BLaER1 (cell line): ENCODE results near the gene USP6.
A peak's percentile ranks its signal among the peaks of the same experiment; 100 is the strongest.
"Not testable (repeated sequence)": the region's sequence is repeated elsewhere in the genome, so short reads cannot be mapped to it uniquely, and the experiment has no call there.

Experiments used
- H3K27ac ChIP-seq: shearing (Covaris generic); formaldehyde crosslinking; 2 replicates; pipeline ENCODE4 v1.8.1; 2022
- H3K27me3 ChIP-seq: shearing (Covaris generic); formaldehyde crosslinking; 2 replicates; pipeline ENCODE4 v1.8.1; 2022
- H3K36me3 ChIP-seq: shearing (Covaris generic); formaldehyde crosslinking; 2 replicates; pipeline ENCODE4 v1.8.1; 2022
- H3K4me1 ChIP-seq: shearing (Covaris generic); formaldehyde crosslinking; 2 replicates; pipeline ENCODE4 v1.8.1; 2022
- H3K4me2 ChIP-seq: shearing (Covaris generic); formaldehyde crosslinking; 2 replicates; pipeline ENCODE4 v1.8.1; 2022
- H3K4me3 ChIP-seq: shearing (Covaris generic); formaldehyde crosslinking; 2 replicates; pipeline ENCODE4 v1.8.1; 2022
- H3K9ac ChIP-seq: shearing (Covaris generic); formaldehyde crosslinking; 2 replicates; pipeline ENCODE4 v1.8.1; 2022
- H3K9me3 ChIP-seq: shearing (Covaris generic); formaldehyde crosslinking; 2 replicates; pipeline ENCODE4 v1.8.1; 2022
- H4K20me1 ChIP-seq: shearing (Covaris generic); formaldehyde crosslinking; 2 replicates; pipeline ENCODE4 v1.8.1; 2022
- Cebpa-rat ChIP-seq: shearing (Covaris generic); IDR thresholded peaks from 2 replicates; pipeline ENCODE4 v1.8.1; 2022

The USP6 gene

GRCh38 chr17:5096731-5097100, 19.1 kb upstream of the USP6 start:
- H3K36me3 ChIP-seq: peaks cover 50% of the 10 kb centered on the region
- H4K20me1 ChIP-seq: no peaks in the 10 kb centered on the region
- TF ChIP-seq Cebpa-rat: no peak
- peak overlapping the region; percentile 31; the same call in 1 of the 2 replicates for H3K4me3 ChIP-seq
- H3K9me3 ChIP-seq: peaks cover 78% of the 10 kb centered on the region
- H3K4me1 ChIP-seq: 0 out of 2 replicates have a peak, but pooled peaks cover 7% of the 10 kb centered on the region
- no peak overlapping the region for H3K9ac ChIP-seq
- no peak overlapping the region for H3K27ac ChIP-seq
- no peak overlapping the region for H3K4me2 ChIP-seq
- H3K27me3 ChIP-seq: no peaks in the 10 kb centered on the region

DNA sequence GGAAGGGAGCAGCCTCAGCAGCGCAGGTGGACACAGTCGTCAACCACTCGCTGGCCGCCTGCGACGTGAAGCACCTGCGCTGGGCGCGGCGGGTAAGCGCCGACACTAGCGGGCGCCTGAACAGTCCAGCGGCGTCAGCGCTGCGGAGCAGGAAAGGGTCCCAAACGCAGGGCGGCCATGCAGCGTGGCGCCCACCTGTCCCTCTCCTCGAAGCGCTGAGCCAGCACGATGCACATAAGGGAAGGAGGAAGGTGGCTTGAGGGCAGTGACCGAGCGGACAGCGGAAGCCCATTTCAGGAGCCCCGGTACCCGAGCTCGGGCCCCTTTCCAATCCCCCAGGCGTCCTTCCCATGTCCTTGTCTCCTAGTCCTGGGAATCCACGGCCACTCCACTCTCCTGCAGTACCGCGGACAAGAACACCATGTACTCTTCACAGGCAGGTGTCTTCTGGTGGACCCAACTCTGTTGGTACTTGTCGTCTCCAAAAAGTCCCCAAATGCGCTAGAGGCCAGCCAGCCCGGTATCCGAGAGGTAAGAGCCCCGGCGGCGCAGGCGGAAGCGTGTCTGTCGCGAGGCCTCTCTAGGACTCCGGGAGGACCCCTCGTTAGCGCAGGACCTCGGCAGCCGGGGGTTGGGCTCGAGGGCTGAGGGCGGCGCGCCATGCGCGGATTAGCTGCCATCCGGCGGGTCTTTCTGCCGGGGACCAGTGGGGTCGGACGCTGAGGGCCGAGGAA, 18.6 kb upstream of the USP6 start:
- no peak overlapping the region for H3K9ac ChIP-seq
- TF ChIP-seq Cebpa-rat: no peak

DNA sequence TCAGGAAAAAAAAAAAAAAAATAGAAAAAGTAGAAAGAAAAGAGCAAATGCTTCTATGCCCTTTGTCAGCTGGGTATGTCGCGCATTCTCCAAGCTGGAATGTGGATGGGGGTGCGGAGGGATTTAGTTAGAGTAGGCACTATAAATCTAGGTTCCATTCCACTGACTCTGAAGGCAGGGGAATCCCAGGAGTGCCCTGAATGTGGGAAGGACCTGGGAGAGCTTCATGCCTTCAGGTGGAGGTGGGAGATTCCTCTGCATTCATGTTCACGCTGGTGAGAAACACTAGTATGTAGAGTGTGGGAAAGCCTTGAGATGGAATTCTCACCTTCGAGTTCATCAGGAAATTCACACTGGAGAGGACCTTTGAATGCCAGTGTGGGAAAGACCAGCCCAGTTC, 16.6 kb upstream of the USP6 start:
- Histone ChIP-seq H3K9me3 (peaks cover 62% of the 10 kb centered on the region), H3K9ac (no peak overlapping the region)

More for the DNA sequence above, 18.6 kb upstream of the USP6 start:
- H3K4me3 ChIP-seq: peak overlapping the region; percentile 31; the same call in 1 of the 2 replicates
- H3K4me2 ChIP-seq: no peak overlapping the region
- no peak overlapping the region for H3K27ac ChIP-seq
- H3K27me3 ChIP-seq: no peaks in the 10 kb centered on the region
- peaks cover 73% of the 10 kb centered on the region for H3K9me3 ChIP-seq
- H4K20me1 ChIP-seq: no peaks in the 10 kb centered on the region
- 0 out of 2 replicates have a peak, but pooled peaks cover 7% of the 10 kb centered on the region for H3K4me1 ChIP-seq
- peaks cover 45% of the 10 kb centered on the region for H3K36me3 ChIP-seq

GRCh38 chr17:5100832-5101231, 15.0 kb upstream of the USP6 start:
- no peak overlapping the region for H3K27ac ChIP-seq
- H3K4me3 ChIP-seq: no peak overlapping the region
- H3K9me3 ChIP-seq: peaks cover 62% of the 10 kb centered on the region
- H3K36me3 ChIP-seq: peaks cover 46% of the 10 kb centered on the region
- H3K4me1 ChIP-seq: 0 out of 2 replicates have a peak, but pooled peaks cover 7% of the 10 kb centered on the region
- no peaks in the 10 kb centered on the region for H4K20me1 ChIP-seq
- no peak overlapping the region for H3K4me2 ChIP-seq
- H3K27me3 ChIP-seq: no peaks in the 10 kb centered on the region
- no peak overlapping the region for H3K9ac ChIP-seq
- TF ChIP-seq Cebpa-rat: no peak

More for the DNA sequence above, 16.6 kb upstream of the USP6 start:
- H3K36me3 ChIP-seq: peaks cover 45% of the 10 kb centered on the region
- H3K4me2 ChIP-seq: no peak overlapping the region
- no peaks in the 10 kb centered on the region for H4K20me1 ChIP-seq
- H3K27ac ChIP-seq: no peak overlapping the region
- no peaks in the 10 kb centered on the region for H3K27me3 ChIP-seq
- H3K4me3 ChIP-seq: no peak overlapping the region
- no peak for TF ChIP-seq Cebpa-rat
- H3K4me1 ChIP-seq: 0 out of 2 replicates have a peak, but pooled peaks cover 7% of the 10 kb centered on the region

DNA sequence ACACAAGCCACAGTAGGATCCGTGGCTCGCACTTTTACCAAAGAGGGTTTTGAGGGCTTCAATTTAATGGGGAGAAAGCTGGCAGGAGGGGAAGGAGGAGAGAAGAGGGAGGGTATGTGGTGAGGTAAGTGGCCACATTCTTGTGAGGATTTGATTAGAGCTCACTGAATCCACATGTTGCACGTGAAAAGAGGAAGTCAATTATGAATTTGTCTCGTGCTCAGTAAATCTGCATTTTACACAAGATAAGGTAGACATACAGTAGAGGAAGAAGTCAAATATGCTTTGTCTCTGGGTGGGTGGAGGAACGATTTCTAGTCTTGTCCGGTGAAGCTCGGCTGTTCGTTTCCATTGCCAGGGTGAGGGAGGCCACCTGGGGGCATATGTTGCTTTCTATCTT, 5.0 kb upstream of the USP6 start:
- H3K9me3 ChIP-seq: peaks cover 49% of the 10 kb centered on the region
- no peaks in the 10 kb centered on the region for H3K27me3 ChIP-seq
- peak overlapping the region; percentile 80 for H3K4me3 ChIP-seq
- peaks cover 24% of the 10 kb centered on the region for H3K4me1 ChIP-seq
- peaks cover 64% of the 10 kb centered on the region for H3K36me3 ChIP-seq
- TF ChIP-seq Cebpa-rat: no peak
- peak overlapping the region; percentile 91 for H3K27ac ChIP-seq
- peak overlapping the region; percentile 87 for H3K9ac ChIP-seq
- peak overlapping the region; percentile 97 for H3K4me2 ChIP-seq
- H4K20me1 ChIP-seq: no peaks in the 10 kb centered on the region

DNA sequence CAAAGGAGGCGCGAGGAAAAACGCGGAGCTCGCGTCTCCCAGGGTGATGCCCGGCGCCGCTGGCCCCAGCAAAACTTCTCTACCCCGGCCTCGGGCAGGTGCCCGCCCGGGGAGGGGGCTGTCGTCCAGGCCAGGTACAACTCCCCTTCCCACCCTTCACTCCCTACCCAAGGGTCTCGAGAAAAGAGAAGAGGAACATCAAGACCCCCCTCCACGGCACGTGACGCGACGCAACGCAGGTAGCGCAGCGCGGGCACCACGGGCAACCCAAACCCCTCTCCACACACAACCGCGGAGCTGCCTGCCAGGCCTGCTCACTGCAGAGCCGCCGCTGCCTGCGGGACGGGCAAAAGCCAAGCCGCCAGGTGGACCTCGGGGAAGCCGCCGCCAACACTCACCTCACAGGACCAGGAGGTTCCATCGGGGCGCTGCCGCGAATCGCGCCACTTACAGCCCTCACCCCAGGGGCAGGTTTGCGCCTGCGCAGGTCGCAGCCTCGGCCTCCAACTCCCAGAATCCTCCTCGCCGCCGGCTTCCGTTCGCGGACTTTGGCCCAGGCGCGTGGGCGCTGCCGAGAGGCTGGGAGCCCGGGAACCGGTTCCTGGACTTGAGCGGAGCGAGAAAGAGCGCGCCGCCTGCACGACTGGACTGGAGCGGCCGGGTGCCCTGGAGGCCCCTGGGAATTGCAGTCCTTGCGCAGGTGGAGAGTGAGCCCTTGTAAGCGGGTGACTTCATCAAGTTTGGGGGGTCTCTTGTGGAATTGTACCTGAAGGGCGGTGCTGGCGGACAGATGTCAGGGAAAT, 4.2 kb upstream of the USP6 start, which contains the start of gene ZNF232:
ZNF232 (minus strand) TSS at position 477 of the 803 bp plus-strand sequence; CDS start at position 421, 56 bp downstream.
- H3K36me3 ChIP-seq: peaks cover 56% of the 10 kb centered on the region
- no peaks in the 10 kb centered on the region for H3K27me3 ChIP-seq
- H3K4me3 ChIP-seq: peak within 1 kb of the TSS; percentile 80
- H3K27ac ChIP-seq: peak within 1 kb of the TSS; percentile 91
- peak within 1 kb of the TSS; percentile 97 for H3K4me2 ChIP-seq
- no peaks in the 10 kb centered on the region for H4K20me1 ChIP-seq
- TF ChIP-seq Cebpa-rat: no peak
- peak within 1 kb of the TSS; percentile 87 for H3K9ac ChIP-seq
- peaks cover 47% of the 10 kb centered on the region for H3K9me3 ChIP-seq
- H3K4me1 ChIP-seq: peaks cover 24% of the 10 kb centered on the region

- TF ChIP-seq Cebpa-rat: no peak
- peaks cover 12% of the 10 kb centered on the region for H3K27me3 ChIP-seq
- no peaks in the 10 kb centered on the region for H3K4me1 ChIP-seq
- peaks cover 17% of the 10 kb centered on the region for H3K36me3 ChIP-seq
- no peak overlapping the region for H3K9ac ChIP-seq
- no peak overlapping the region for H3K27ac ChIP-seq
- peaks cover 20% of the 10 kb centered on the region for H3K9me3 ChIP-seq
- H3K4me2 ChIP-seq: no peak overlapping the region
- H4K20me1 ChIP-seq: no peaks in the 10 kb centered on the region
- H3K4me3 ChIP-seq: no peak overlapping the region
These were observed 2.4 kb downstream of the USP6 start for GRCh38 chr17:5118219-5118618.

GRCh38 chr17:5120036-5120435, 4.2 kb downstream of the USP6 start:
- H3K4me3 ChIP-seq: no peak overlapping the region
- H3K4me2 ChIP-seq: no peak overlapping the region
- H3K9me3 ChIP-seq: peaks cover 20% of the 10 kb centered on the region
- H3K4me1 ChIP-seq: no peaks in the 10 kb centered on the region
- no peak overlapping the region for H3K27ac ChIP-seq
- H3K27me3 ChIP-seq: peaks cover 16% of the 10 kb centered on the region
- no peak overlapping the region for H3K9ac ChIP-seq
- TF ChIP-seq Cebpa-rat: no peak
- H3K36me3 ChIP-seq: no peaks in the 10 kb centered on the region
- no peaks in the 10 kb centered on the region for H4K20me1 ChIP-seq

DNA sequence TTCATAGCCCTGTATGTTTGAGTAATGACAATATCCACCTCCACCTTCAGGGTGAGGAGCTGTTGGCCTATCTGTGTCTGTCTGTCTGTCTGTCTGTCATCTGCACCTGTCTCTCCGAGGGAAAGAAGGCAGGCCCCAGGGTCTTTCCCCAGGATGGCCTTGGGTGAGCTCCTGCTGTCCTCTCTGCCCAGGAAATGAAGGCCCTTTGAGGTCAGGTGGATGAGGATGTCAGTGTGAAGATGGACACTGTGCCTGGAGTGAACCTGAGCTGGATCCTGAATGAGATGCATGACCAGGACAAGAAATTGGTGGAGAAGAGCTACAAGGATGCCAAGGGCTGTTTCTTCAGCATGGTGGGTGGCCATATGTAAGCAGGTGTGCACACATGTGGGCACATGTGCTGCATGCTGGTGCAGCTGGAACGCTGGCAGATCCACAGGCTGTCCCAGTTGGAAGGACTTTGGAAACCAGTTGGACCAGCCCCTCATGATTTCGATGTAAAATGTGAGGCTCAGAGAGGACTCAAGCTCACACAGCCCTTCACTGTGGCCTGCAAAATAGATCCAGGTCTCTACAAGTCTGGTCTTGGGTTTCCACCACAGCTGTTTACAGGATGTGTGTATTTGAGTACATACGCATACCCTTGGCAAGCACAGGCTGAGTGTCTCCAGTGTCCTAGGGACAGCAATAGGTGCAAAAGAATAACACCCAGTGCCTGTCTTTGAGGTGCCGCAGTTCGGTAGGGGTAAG, 4.8 kb downstream of the USP6 start:
- H3K27me3 ChIP-seq: peaks cover 16% of the 10 kb centered on the region
- not testable (repeated sequence) for H3K4me3 ChIP-seq

More for the DNA sequence above, 4.8 kb downstream of the USP6 start:
- not testable (repeated sequence) for H3K9ac ChIP-seq, H3K4me1 ChIP-seq, H3K27ac ChIP-seq, H4K20me1 ChIP-seq, H3K4me2 ChIP-seq, H3K36me3 ChIP-seq
- peaks cover 19% of the 10 kb centered on the region for H3K9me3 ChIP-seq
